GM19324 (cell line): ENCODE measurements around the gene PCDH9.
"Not testable (repeated sequence)": the region's sequence is repeated elsewhere in the genome, so short reads cannot be mapped to it uniquely, and the experiment has no call there.

ENCODE experiments used
- ATAC-seq: cut with Tn5 transposase; IDR thresholded peaks from one replicate; pipeline ENCODE4 v1.9.1; 2021; ENCODE audit warnings: mild to moderate bottlenecking, moderate library complexity; ENCODE audit not compliant: unreplicated experiment, low FRiP score

Gene PCDH9

GRCh38 chr13:66266348-66266747 is 963.8 kb downstream of the PCDH9 start:
- ATAC-seq: no peak

GRCh38 chr13:66265371-66265770 is 964.8 kb downstream of the PCDH9 start:
- no peak for ATAC-seq

GRCh38 chr13:66264971-66265370 is 965.2 kb downstream of the PCDH9 start:
- no peak for ATAC-seq

DNA sequence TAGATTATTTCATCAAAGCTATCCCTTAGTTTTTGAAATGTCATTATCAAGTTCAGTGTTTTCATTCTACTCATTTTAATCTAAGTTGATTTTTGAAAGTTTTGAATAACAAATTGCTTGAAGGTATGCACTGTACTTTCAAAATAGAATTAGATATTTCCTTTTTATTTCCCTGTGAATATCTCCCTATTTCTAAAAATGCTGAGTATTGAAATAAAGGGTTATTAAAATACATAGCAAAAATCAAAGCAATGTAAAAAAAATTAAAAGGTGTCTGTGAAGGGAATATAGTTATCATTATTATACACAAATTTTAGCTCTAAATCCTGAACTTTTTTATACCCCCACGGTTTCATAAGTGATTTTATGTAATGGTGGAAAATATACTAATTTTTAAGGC is 967.8 kb downstream of the PCDH9 start:
- ATAC-seq: no peak

DNA sequence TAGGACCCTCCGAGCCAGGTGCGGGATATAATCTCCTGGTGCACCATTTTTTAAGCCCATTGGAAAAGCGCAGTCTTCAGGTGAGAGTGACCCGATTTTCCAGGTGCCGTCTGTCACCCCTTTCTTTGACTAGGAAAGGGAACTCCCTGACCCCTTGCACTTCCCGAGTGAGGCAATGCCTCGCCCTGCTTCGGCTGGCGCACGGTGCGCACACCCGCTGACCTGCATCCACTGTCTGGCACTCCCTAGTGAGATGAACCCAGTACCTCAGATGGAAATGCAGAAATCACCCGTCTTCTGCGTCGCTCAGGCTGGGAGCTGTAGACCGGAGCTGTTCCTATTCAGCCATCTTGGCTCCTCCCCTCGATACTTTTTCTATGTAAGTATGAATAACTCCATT is 970.7 kb downstream of the PCDH9 start:
- not testable (repeated sequence) for ATAC-seq
